ENCODE measurements around the gene MPO.

Gene MPO

DNA sequence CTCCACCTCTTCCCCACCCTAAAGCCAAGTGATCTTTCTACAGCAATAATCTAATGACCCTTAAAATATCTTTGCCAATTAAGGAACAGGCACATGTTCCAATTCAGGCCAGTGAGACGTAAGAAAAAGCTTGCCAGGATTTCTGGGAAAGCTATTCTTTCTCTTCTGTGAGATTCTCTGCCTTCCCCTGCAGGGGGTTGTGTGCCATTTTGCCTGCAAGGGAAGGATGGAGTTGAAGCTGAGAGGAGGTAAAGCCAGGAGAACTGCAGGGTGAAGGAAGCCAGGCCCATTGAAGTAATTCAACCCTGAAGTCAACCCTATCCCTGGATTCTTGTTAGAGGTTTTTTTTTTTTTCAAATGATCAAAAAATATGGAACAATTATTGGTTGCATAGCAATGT lies 51.4 kb downstream of the MPO start:
- no peak for DNase-seq

DNA sequence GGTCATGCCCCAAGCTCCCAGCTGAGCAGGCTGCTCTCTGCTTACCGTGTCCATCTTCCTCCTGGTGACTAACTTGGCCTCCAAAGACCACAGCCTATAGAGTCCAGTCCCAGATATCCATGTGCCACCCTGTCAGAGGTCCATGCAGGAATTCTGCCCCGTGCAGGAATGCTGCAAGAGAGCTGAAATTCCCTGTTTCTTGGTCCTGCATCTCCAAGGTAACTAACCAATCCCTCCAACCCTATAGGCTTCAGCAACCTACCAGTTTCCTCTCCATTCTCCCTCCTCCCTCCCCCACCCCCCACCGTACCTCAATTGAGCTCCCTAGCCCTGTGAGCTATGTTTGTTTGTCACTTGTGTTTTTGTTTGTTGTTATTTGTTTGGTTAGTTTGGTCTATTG lies 52.1 kb downstream of the MPO start:
- no peak for DNase-seq

DNA sequence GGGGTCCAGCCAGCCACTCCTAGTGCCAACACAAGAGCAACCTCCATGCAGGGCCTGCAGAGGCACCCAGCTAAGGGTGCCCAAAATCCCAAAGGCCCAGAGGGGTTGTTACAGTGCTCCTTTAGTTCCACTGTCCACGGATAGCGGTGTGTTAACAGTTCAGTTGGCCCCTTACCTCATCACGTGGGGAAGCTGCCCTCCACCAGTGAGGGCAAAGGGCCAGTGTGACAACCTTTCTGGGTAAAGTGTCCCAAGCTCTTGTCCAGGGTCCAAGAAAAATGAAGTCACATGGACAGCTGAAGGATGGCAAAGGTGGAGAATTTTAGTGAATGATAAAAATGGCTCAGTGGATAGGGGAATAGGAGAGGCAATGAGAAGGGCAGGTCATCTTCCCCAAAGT lies 53.0 kb downstream of the MPO start:
- no peak for DNase-seq

DNA sequence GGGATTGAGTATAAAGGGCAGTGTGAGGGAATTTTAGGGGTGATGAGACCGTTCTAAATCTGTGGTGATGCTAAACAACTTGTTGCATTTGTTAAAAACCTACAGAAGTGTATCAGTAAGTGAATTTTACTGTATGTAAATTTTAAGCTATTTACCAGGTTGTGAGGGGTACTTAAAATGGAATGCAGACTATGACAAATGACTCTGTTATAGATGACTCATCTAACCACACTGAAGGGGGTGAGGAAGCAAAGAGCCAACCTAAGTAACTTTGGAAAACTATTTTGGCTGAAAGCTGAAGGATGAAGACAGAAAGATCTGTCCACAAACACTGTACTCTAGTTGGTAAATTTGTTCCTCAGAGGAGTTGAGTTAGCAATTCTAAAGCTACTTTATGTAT lies 56.4 kb downstream of the MPO start:
- no peak for DNase-seq
